Liver (tissue), 9 donors: ENCODE results near the gene CX3CR1. TPM values are rescaled to one million over a fixed set of nuclear protein-coding genes. Genes with fewer than 3 reads are reported as not detected.

Source experiments
- DNase-seq: peaks from one replicate; pipeline ENCODE4 v3.0.0-alpha.2; 2017; ENCODE audit warnings: low spot score
- H3K27ac ChIP-seq, 2 donors: one replicate each; pipeline ENCODE4 v1.7.0; 2013; ENCODE audit warnings: inconsistent platforms in 2 of 2, low read length in 2 of 2, control low read depth in 1 of 2, low read depth in 1 of 2, mild to moderate bottlenecking in 1 of 2
- H3K27me3 ChIP-seq, 4 donors: one replicate each; pipeline versions ENCODE4 v1.6.1 to v1.7.0; 2013; ENCODE audit warnings: low read length in 3 of 4, inconsistent platforms in 1 of 4, mild to moderate bottlenecking in 1 of 4, moderate library complexity in 1 of 4; ENCODE audit not compliant: control insufficient read depth in 4 of 4, insufficient read depth in 4 of 4
- H3K36me3 ChIP-seq, 4 donors: one replicate each; pipeline versions ENCODE4 v1.6.1 to v1.7.0; 2013; ENCODE audit warnings: low read length in 3 of 4, mild to moderate bottlenecking in 3 of 4, low read depth in 1 of 4, moderate library complexity in 1 of 4; ENCODE audit not compliant: control insufficient read depth in 4 of 4, insufficient read depth in 3 of 4
- H3K4me1 ChIP-seq, 4 donors: one replicate each; pipeline versions ENCODE4 v1.6.1 to v1.7.0; 2013; ENCODE audit warnings: low read length in 3 of 4, mild to moderate bottlenecking in 3 of 4, moderate library complexity in 1 of 4; ENCODE audit not compliant: control insufficient read depth in 4 of 4, insufficient read depth in 4 of 4
- H3K4me3 ChIP-seq, 3 donors: one replicate each; pipeline versions ENCODE4 v1.6.1 to v1.7.0; 2013; ENCODE audit warnings: low read length in 3 of 3, control low read depth in 1 of 3, low read depth in 1 of 3, mild to moderate bottlenecking in 1 of 3
- H3K9ac ChIP-seq, 2 donors: one replicate each; pipeline ENCODE4 v1.7.0; 2013; ENCODE audit warnings: low read length in 2 of 2, mild to moderate bottlenecking in 2 of 2, moderate library complexity in 2 of 2, control low read depth in 1 of 2, low read depth in 1 of 2
- H3K9me3 ChIP-seq, 4 donors: one replicate each; pipeline versions ENCODE4 v1.6.1 to v1.7.0; 2013; ENCODE audit warnings: low read length in 3 of 4; ENCODE audit not compliant: control insufficient read depth in 4 of 4
- ATF3 ChIP-seq: IDR thresholded peaks from 2 replicates; pipeline ENCODE4 v1.6.1; 2016; ENCODE audit warnings: antibody characterized with exemption
- CTCF ChIP-seq: fragments of 150-350 bp; IDR thresholded peaks from 2 replicates; pipeline ENCODE4 v1.5.1; 2017; ENCODE audit warnings: improper control_type of control experiment, low read depth, low read length; ENCODE audit not compliant: missing input control
- FOXA1 ChIP-seq: IDR thresholded peaks from 2 replicates; pipeline ENCODE4 v1.6.1; 2016; ENCODE audit warnings: antibody characterized with exemption
- FOXA2 ChIP-seq: IDR thresholded peaks from 2 replicates; pipeline ENCODE4 v1.6.1; 2016; ENCODE audit warnings: antibody characterized with exemption
- GABPA ChIP-seq, 2 donors: IDR thresholded peaks in 1 of 2; conservative IDR thresholded peaks in 1 of 2; 2 replicates each; pipeline ENCODE4 v1.6.1; 2016; ENCODE audit warnings: antibody characterized with exemption in 2 of 2, mild to moderate bottlenecking in 1 of 2, moderate library complexity in 1 of 2
- HNF4A ChIP-seq, 2 donors: conservative IDR thresholded peaks; 2 replicates each; pipeline ENCODE4 v1.6.1; 2016; ENCODE audit warnings: antibody characterized with exemption in 2 of 2, mild to moderate bottlenecking in 2 of 2
- HNF4G ChIP-seq: IDR thresholded peaks from 2 replicates; pipeline ENCODE4 v1.6.1; 2016; ENCODE audit warnings: antibody characterized with exemption
- NR2F2 ChIP-seq: IDR thresholded peaks from 2 replicates; pipeline ENCODE4 v1.6.1; 2016; ENCODE audit warnings: antibody characterized with exemption
- RAD21 ChIP-seq, 2 donors: IDR thresholded peaks; 2 replicates each; pipeline ENCODE4 v1.6.1; 2016; ENCODE audit warnings: antibody characterized with exemption in 2 of 2, mild to moderate bottlenecking in 2 of 2
- REST ChIP-seq: IDR thresholded peaks from 2 replicates; pipeline ENCODE4 v1.6.1; 2016; ENCODE audit warnings: antibody characterized with exemption, mild to moderate bottlenecking
- RXRA ChIP-seq, 2 donors: IDR thresholded peaks; 2 replicates each; pipeline ENCODE4 v1.6.1; 2017 to 2018; ENCODE audit warnings: antibody characterized with exemption in 2 of 2, mild to moderate bottlenecking in 1 of 2
- SP1 ChIP-seq: IDR thresholded peaks from 2 replicates; pipeline ENCODE4 v1.6.1; 2018; ENCODE audit warnings: antibody characterized with exemption, mild to moderate bottlenecking
- YY1 ChIP-seq: IDR thresholded peaks from 2 replicates; pipeline ENCODE4 v1.6.1; 2016; ENCODE audit warnings: antibody characterized with exemption, mild to moderate bottlenecking
- ZBTB33 ChIP-seq: IDR thresholded peaks from 2 replicates; pipeline ENCODE4 v1.6.1; 2016; ENCODE audit warnings: antibody characterized with exemption
- WGBS: extraction: QIAGEN DNeasy Blood & Tissue Kit; methylation state at CpG from one replicate; pipeline ENCODE4 v1.1.7; 2013; 5-methylcytosine and 5-hydroxymethylcytosine counted together
- polyA plus RNA-seq, 2 donors: library from polyadenylated mRNA; stranded (reverse) in 1 of 2; unstranded in 1 of 2; fragments of 200-250 nt in 1 of 2; fragments of >200 nt in 1 of 2; fragmentation: Nextera tagmentation in 1 of 2; extraction: Ambion mirVana in 1 of 2; gene quantifications; one replicate each; pipeline versions ENCODE4 v1.2.1 to v1.2.3, GENCODE V29; 2013 to 2015
- total RNA-seq, 2 donors: library from RNA; depleted of rRNA; stranded (reverse); fragments of >200 nt; gene quantifications; one replicate each; pipeline ENCODE4 v1.2.3, GENCODE V29; 2014
- donor health status: healthy.
- donor health status: healthy.
- donor health status: healthy.
- donor health status: healthy.
- donor health status: healthy.

The CX3CR1 gene
- total and polyA plus RNA-seq, 4 donors, result 0.33 to 1.9 (median 0.55) TPM

GRCh38 chr3:39290255-39290654 is 10.4 kb upstream of the CX3CR1 start:
- H3K36me3 ChIP-seq, result no peaks in the 10 kb centered on the region
- TF ChIP-seq RXRA (IDR thresholded peaks at IDR 0.05) (no peak), YY1 (peak; percentile 37)
- H3K27me3 ChIP-seq, result no peaks in the 10 kb centered on the region
- WGBS, result 51% methylated on average over 4 of the region's 4 CpGs
- H3K9me3 ChIP-seq, result no peaks in the 10 kb centered on the region
- H3K4me3 ChIP-seq, result no peak overlapping the region
- H3K9ac ChIP-seq, result no peak overlapping the region
- H3K4me1 ChIP-seq, result peaks cover 11 to 50% (median 35%) of the 10 kb centered on the region in 4 donors
- H3K27ac ChIP-seq, result peak overlapping the region; percentile 33 to 56
- DNase-seq, result no peak

- TF ChIP-seq RXRA (IDR thresholded peaks at IDR 0.05), result no peak
- TF ChIP-seq CTCF, result no peak
- no peak for TF ChIP-seq RAD21 (IDR thresholded peaks at IDR 0.05)
- TF ChIP-seq REST, result no peak
- TF ChIP-seq FOXA2, result no peak
- TF ChIP-seq SP1, result no peak
- no peak for TF ChIP-seq NR2F2
- H3K27ac ChIP-seq, result no peak overlapping the region
- H3K27me3 ChIP-seq, result no peaks in the 10 kb centered on the region
- no peaks in the 10 kb centered on the region for H3K36me3 ChIP-seq
- H3K9me3 ChIP-seq, result no peaks in the 10 kb centered on the region
- 93% methylated on average over 4 of the region's 4 CpGs for WGBS
- H3K9ac ChIP-seq, result no peak overlapping the region
- no peak for DNase-seq
- H3K4me1 ChIP-seq, result peaks cover 8 to 50% (median 35%) of the 10 kb centered on the region in 4 donors
- no peak overlapping the region for H3K4me3 ChIP-seq
Observed at GRCh38 chr3:39289107-39289506, 9.3 kb upstream of the CX3CR1 start.

GRCh38 chr3:39288300-39288808 is 8.5 kb upstream of the CX3CR1 start:
- H3K4me3 ChIP-seq, result no peak overlapping the region
- no peaks in the 10 kb centered on the region for H3K9me3 ChIP-seq
- H3K27ac ChIP-seq, result no peak overlapping the region
- H3K9ac ChIP-seq, result no peak overlapping the region
- no peak for TF ChIP-seq SP1
- no peak for TF ChIP-seq ZBTB33
- no peak for TF ChIP-seq ATF3
- no peak for TF ChIP-seq HNF4A (conservative IDR thresholded peaks at IDR 0.05)
- no peak for TF ChIP-seq RXRA (IDR thresholded peaks at IDR 0.05)
- TF ChIP-seq RAD21 (IDR thresholded peaks at IDR 0.05), result peak; percentile 99
- no peak for TF ChIP-seq FOXA1
- TF ChIP-seq FOXA2, result no peak
- TF ChIP-seq GABPA (IDR thresholded peaks at IDR 0.05 in 1 of 2, conservative IDR thresholded peaks at IDR 0.05 in 1 of 2), result no peak
- TF ChIP-seq CTCF, result peak; percentile 86
- TF ChIP-seq HNF4G, result no peak
- no peak for TF ChIP-seq NR2F2
- no peak for TF ChIP-seq YY1
- 34% methylated on average over 3 of the region's 3 CpGs for whole genome bisulfite sequencing
- peak; percentile 74 for DNase-seq
- no peaks in the 10 kb centered on the region for H3K36me3 ChIP-seq
- no peaks in the 10 kb centered on the region for H3K27me3 ChIP-seq
- peaks cover 8 to 45% (median 35%) of the 10 kb centered on the region in 4 donors for H3K4me1 ChIP-seq
